NOMO-1 treated with dmso at 0.1 percent for 144 hours (cell line): ENCODE results near the gene GMPR.

Source experiments
- DNase-seq: peaks from one replicate; lab custom pipeline; 2025; ENCODE audit not compliant: unreplicated experiment; lab: John Stamatoyannopoulos, UW

The GMPR gene

DNA sequence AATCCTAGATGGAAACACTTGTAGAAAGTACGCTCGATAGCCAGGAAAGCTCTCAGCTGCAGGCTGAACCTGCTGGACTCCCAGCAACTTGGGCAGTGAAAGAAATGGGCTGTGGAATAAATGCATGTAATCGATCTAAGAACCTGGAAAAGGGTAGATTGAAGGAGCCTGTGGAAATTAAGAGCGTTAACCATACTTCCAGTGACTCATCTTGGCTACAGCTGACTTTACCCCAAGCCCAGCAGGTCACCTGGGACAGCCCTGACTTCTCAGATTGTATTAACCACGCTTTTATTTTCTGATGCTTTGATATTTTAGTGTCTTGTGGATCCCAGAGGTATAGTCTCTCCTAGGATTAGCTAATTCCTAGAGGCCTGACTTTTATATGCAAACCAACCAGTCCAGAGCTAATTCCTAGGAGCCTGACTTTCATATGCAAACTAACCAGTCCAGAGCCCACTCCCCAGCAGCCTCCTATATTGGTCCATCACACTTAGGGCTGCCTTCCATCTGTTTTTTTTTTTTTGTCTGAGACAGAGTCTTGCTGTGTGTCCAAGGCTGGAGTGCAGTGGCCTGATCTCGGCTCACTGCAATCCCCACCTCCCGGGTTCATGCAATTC lies 86.3 kb downstream of the GMPR start:
- DNase-seq = no peak

DNA sequence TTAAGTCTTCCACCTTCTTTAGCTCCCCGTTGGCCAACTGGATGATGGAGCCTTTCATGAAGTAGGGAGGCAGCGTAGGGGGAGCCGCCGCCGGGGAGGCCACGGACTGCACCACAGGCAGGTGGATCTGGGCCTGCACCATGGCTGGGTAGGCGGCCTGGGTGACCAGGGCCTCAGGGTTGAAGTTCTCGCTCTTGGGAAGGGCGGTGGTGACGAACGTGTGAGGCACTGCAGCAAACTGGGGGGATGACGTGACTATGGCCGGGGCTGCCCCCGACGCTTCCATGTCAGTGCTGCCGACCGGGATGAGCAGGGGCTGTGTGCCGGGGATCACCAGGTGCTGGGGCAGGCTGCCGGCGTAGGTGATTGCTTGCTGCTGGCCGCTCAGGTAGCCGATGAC lies 88.1 kb downstream of the GMPR start:
- DNase-seq = no peak

DNA sequence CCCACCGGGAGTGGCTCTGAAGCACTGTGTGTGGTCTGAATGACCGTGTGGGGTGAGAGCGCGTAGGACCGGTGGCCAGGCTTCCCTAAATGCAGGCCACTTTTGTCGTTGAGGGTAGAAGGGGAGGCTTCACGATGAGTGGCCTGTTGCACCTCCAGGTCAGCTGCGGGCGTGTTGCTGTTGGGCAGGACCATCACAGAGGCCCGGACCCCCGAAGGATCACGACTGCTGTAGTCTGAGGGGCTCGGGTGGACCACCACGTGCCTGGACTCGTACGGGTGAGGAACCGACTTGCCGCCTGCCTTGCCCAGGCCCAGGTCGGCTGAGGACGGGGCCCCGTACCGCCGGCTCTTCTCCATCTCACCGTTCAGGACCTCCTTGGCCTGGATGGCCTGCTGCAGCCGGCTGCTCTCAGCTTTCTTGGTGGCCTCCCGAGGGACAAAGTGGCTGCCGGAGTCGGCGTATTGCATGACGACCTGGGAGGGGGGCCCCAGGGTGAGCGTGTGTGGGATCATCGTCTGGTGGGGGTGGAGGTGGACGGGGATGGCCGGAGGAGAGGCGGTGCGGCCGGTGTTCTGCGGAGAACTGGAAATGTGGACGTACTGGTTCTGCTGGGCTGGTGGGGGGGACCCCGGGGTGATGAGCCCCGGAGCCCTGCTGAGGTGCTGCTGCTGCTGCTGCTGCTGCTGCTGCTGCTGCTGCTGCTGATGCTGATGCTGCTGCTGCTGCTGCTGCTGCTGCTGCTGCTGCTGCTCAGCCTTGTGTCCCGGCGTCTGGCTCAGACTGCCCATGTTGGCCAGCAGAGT lies 88.8 kb downstream of the GMPR start:
- no peak for DNase-seq

DNA sequence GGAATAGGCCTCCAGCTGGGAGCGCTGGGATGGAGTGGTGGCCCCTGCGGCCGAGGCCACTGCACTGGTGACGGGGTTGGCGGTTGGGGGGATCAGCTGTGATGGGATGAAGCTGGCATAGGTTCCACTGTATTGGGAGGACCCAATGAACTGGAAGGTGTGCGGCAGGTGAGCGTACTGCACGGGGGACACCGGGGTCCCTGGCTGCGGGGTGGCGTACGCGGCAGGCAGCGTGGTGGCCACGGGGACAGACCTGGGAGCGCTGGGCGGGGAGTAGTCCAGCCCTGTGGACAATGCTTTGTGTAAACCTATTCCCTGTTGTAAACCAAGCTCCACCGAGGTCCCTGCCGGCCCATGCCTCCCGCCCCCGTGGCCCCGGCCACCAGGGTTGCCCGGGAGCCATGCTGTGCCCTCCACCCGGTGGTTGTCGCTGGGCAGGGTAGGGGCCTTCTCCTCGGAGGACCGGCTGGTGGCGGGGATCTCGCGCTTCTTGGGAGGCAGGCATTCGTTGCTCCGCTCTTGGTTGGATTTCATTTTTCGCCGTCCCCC lies 89.5 kb downstream of the GMPR start:
- DNase-seq = no peak

DNA sequence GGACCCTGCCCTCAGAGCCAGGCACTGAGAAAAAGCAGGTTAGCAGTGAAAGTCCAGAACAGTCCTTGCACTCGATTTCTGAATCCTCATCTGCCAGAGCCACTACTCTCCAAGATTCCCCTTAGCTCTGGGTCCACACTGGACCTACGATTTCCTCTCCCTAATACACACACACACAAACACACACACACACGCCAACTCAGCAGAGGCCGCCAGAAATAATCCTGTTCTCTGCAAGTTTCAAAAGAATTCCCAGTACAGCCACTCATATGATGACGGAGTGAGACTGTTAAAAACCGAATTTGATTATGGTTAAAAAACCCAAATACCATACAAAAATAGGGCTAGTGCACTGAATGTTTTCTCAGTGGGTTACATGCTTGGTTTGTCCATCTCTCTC lies 90.8 kb downstream of the GMPR start:
- no peak for DNase-seq

DNA sequence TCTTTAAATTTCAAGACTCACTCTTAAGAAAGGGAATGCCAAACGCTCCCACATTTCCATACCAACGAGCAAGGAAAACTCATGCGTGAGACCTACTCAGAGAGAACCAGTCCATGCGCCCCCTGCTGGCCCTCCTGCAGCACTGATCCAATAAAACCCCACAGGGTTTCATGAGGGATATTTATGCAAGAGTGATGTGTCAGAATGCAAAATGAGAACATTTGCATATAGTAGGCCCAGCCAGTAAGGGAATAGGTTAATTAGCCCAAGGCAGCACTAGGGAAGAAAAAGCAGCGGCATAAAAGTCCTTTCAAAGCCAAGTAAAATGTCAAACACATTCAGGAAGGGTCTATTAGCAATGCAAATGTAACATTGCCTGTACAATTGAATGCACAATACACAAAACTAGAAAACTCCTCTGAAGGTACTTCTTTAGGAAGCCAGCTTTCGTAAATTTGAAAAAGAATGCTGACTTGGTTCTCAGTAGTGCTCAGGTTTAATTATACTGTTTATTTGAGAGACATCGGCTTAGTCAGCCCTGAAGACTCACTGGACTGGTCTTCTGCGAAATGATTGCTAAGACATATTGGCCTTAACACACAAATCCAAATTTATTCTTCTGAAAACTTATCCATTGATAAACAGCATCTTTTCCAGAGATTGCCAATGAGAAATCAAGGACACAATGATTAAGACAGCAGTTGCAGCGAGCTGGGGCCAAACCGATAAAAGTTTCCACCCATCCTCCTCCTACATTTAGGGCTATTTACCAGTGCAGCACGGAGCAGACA lies 93.2 kb downstream of the GMPR start:
- peak; percentile 34 for DNase-seq

DNA sequence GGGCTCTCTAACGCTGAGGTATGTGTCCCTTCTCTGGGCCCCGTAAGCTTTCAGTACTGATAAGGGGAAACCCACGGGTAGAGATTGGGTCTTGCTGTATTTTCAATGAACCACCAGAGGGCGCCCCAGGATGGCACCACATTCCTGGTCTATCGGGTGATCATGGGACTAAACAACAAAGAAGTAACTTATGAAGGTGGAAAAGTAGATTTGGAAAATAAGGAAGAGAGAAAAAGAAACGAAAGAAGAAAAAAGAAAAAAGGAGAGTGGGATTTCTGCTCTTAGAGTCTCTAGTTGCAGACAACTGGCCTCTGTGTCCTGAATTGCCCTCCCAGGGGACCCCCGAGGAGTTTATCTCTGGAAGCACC lies 93.8 kb downstream of the GMPR start:
- peak; percentile 11 for DNase-seq

DNA sequence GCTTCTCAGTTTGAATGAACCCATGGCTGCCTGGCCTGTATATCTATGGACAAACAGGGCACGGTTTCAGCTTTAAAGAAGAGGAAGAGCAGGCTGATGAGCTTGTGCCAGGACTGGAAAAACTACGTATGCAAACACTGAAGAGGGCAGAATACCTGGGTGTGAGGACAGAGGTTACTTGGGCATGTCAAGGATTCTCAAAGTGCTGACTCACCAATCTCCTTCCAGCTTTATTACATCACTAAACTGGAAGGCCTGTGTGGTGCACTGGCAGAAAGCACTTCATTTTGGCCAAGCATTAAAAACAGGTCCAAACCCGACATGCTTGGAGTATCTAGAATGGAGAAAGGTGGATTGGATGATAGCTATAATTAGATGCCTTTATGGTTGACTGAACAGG lies 95.2 kb downstream of the GMPR start:
- no peak for DNase-seq

DNA sequence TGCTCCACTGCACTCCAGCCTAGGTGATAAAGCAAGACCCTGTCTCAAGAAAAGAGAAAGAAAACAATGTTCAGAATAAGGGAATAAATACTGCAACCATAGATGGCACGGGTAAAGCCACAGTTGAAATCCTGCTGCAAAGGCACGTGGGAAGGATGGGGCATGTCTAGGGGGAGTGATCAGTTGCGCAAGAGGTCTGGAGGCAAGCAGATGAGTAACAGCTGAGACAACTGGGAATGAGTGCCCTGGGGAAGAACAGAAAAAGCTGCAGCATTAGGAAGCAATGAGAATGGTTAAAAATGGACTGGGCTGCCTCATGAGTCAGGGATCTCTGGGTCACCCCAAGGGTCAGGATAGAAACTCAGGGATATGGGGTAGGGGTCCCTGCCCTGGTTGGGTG lies 96.3 kb downstream of the GMPR start:
- DNase-seq = peak; percentile 15

DNA sequence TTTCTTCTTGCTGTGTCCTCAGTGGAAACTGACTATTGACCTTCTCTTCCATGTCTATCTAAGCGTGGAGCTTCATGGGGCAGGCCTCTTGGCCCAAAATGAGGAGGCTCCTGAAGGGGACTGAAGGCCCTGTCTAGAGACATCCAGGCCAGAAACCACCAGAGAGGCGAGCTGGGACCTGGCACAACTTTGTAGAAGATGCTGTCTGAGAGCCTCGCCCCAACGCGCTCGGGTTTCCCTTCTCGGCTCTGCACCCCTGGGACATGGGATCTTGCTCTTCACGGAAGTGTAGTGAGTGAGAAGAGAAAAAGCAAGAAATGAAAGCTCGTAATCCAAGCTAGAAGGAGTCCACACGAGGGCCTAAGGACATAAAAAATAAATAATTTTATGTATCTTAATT lies 96.8 kb downstream of the GMPR start:
- no peak for DNase-seq

DNA sequence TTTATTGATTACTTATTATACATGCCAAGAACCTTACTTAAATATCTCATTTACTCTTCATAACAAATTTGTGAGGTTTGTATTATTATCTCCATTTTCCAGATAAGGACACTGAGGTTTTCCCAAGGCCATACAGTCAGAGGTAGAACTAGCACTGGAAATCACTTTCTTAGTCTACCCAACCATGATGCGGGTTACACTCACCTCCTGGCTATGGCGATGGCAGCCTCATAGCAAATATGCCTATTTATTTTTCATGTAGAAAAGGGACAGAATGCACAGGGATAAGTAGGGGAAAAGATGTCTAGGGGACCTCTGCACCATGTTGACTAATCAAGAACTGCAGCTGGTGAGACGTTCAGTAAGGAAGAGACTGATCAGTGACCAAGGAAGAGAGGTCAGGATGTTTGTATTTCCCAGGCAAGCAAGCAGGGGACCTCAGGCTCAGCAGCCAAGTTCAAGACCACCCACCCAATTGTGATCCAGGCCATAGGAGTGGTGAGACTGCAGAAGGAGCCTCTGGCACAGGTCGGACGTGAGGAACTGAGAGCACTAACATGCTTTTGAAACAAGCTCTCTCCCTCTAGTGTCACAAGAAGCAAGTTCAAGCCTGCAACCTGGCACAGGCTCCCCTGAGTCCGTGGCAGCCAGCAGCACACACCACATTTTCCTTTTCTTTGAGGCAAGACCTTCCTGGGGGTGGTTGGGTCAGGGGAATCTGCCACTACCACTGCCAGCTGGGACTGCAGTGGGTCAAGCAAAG lies 97.8 kb downstream of the GMPR start:
- no peak for DNase-seq

DNA sequence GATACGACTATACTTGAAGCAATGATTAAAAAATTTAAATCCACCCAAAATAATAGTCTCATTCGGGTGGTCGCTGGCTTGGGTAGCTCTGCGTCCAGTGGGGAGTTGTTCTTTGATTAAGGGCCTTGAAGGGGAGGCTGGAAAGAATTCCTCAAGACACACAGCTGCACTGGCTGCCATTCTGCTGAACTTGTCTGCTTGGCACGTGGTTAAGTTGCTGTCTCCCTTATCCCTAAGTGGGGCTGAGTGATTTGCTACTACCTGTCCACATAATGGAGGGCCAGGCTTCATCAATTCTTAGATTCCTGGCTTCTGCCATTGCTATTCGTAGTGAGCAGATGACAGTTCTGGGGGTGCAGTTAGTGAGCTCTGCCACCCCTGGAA lies 98.5 kb downstream of the GMPR start:
- DNase-seq = no peak

DNA sequence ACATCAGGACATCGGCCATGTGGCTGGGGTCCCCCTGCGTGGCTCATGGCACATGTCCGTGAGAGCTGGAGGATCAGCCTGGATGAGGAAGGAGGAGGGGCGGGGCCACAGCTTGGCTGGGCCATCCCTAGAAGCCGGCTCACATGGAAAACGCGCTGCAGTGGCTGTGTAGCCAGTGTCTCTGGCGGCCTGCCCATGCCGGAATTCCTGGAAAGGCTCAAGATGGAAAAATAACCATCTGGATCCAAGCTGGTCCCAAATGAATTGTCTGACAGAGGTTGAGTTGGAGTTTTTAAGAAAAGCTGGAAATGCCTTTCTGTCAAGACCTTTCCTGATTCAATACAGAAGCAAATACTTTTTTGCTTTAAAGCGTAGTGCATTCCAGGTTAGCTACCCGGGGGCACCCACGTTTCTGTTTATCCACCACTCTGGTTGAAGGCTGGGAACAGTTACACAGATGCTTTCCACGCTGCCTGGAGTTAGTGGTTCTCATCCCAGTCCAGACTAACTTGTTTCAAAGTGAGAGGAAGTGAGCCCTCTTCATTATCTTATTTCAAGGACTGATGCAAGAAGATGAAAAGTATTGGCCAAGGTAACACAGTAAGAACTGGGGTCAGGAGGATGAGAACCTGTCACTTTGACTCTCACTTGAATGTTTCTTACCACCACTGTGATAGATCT lies 99.0 kb downstream of the GMPR start:
- no peak for DNase-seq

DNA sequence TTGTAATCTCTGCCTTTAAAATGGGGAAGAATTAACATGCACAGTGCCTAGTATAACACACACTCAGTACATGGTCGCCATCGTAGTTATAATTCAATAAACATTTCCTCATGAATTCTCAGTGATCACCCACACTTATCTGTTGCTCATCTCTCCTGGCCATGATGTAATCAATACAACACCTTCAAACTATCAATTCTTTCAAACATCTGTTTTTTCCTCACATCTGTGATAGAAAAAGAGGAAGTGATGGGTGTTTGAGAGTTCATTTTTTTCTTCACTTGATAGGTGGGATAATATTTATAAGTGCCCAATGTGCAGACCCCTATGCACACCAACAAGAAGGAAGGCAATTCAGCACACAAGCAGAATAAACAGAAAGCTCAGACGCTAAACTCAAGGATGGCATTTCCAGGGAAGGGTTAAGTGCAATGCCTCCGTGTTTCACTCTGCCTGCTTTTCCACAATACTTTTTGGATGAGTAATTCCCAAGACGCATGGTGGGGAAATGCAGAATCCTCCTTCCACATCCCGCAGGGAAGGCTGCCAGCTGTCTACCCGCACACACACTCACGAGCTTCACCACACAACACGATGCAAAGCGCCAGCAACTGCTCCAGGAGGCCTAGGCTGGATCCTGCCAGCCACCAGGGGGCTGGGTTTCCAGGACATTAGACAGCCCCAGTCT lies 100.3 kb downstream of the GMPR start:
- DNase-seq = no peak

DNA sequence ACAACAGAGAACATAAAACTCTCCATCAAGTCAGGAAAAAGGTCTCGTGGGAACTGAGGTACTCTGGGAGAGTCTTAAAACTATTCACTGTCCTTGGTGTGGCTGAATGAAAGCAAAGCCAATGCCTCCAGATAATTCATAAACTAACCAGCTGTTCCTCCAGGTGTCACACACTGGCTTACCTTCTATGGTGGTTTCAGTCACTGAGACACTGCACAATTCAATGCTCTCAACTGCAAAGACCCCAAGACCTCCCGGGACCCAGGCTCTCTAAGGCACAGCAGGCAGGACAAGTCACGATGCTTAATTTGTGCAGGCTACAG lies 100.8 kb downstream of the GMPR start:
- DNase-seq = no peak

DNA sequence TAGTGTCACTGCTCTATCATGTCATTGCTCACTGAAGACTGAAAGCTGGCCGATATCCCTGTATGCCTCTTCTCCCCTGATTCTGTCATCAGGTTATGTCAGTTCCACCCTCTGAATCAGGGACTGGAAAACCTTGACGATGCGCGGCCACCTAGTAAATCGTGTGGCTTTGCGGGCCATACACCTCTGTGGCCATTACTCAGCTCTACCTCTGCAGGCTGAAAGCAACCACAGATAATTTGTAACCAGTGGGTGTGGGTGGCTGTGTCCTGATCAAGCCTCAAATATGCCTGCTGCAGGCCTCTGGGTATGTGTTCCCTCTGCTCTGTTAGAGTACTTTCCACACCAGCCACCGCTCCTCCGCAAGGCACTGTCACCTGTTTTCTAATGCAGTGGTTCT lies 105.2 kb downstream of the GMPR start:
- DNase-seq = no peak

DNA sequence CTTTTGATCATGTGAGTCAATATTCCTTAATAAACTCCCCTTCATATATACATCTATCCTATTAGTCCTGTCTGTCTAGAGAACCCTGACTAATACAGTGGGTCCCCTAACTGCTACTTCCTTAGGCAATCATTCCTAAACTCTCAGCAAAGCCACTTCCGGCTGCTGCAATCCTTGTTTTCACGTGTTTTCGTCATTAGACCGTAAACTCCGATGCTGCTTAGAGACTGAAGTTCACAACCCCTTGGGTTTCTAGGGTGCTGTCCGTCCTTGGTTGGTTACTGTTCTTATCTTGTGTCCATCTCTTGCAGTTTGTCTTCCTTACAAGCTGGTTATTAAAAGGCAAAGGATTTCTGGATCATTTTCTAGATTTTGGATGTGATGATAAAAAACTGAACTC lies 106.4 kb downstream of the GMPR start:
- peak; percentile 4 for DNase-seq
